Upper lobe of left lung (tissue), 4 donors: Measurements from ENCODE around the gene JAZF1.

Experiments
- POLR2A ChIP-seq, 4 donors: fragments of 450-650 bp; IDR thresholded peaks; one replicate each; pipeline ENCODE4 v1.5.1; 2016 to 2017; ENCODE audit warnings: antibody characterized with exemption in 4 of 4, mild to moderate bottlenecking in 2 of 4
- POLR2AphosphoS5 ChIP-seq, 2 donors: sonication (generic); formaldehyde crosslinking; IDR thresholded peaks; one replicate each; pipeline ENCODE4 v1.5.1; 2017; ENCODE audit warnings: antibody characterized with exemption in 2 of 2

DNA sequence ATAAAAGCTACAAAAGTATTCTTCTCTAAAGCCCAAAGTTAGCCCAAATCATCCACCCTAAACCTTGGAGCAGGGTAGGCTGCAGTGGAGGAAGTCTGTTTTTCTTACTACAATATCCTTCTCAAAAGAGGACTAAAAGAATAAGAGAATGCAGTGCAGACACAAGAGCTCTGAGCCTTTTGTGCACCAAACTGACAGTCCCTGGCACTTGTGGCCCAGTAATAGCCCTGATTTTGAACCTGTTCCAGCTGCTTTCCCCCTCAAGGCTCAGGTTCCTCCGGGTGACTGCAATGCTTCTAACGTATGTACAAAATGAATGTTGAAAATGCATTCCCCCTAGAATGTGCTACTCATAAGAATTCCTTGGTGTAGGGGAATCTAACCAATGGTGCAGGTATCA lies 154.4 kb downstream of the JAZF1 start:
- no peak for TF ChIP-seq POLR2A (IDR thresholded peaks at IDR 0.05)
- no peak for TF ChIP-seq POLR2AphosphoS5 (IDR thresholded peaks at IDR 0.05)
